Prostate gland (tissue), 2 donors: Measurements from ENCODE around the gene IGFBP2. TPM values are rescaled to one million over a fixed set of nuclear protein-coding genes. Genes with fewer than 3 reads are reported as not detected.

ENCODE experiments used
- DNase-seq: peaks from one replicate; pipeline ENCODE4 v3.0.0-alpha.2; 2019; ENCODE audit warnings: low spot score
- H3K27ac ChIP-seq, 2 donors: fragments of 200-600 bp; sonication (generic); 2 replicates each; pipeline ENCODE4 v1.5.1; 2017 to 2019
- H3K27me3 ChIP-seq: fragments of 200-600 bp; sonication (generic); replicated peaks from 2 replicates; pipeline ENCODE4 v1.5.1; 2019; ENCODE audit not compliant: insufficient read depth
- H3K36me3 ChIP-seq, 2 donors: fragments of 200-600 bp; sonication (generic); 1 replicate in 1 of 2; 2 replicates in 1 of 2; pipeline versions ENCODE4 v1.5.1 to v1.8.1; 2017 to 2019
- H3K4me1 ChIP-seq: fragments of 200-600 bp; sonication (generic); replicated peaks from 2 replicates; pipeline ENCODE4 v1.5.1; 2019
- H3K4me3 ChIP-seq, 2 donors: fragments of 200-600 bp; sonication (generic); 2 replicates each; pipeline ENCODE4 v1.5.1; 2017 to 2019
- H3K9me3 ChIP-seq: fragments of 200-600 bp; sonication (generic); 2 replicates; pipeline ENCODE4 v1.5.1; 2017
- CTCF ChIP-seq, 4 experiments: fragments of 200-600 bp in 2 of 4; fragments of 450-650 bp in 2 of 4; sonication (generic) in 2 of 4; IDR thresholded peaks; 1 replicate in 3 of 4; 2 replicates in 1 of 4; pipeline ENCODE4 v1.5.1; 2016 to 2019; ENCODE audit warnings: antibody characterized with exemption in 4 of 4, mild to moderate bottlenecking in 2 of 4, moderate library complexity in 2 of 4
- POLR2A ChIP-seq: fragments of 450-650 bp; IDR thresholded peaks from one replicate; pipeline ENCODE4 v1.6.1; 2016; ENCODE audit warnings: antibody characterized with exemption, mild to moderate bottlenecking
- POLR2AphosphoS5 ChIP-seq: sonication (generic); formaldehyde crosslinking; IDR thresholded peaks from one replicate; pipeline ENCODE4 v1.6.1; 2017; ENCODE audit warnings: antibody characterized with exemption
- WGBS: methylation state at CpG from one replicate; pipeline ENCODE4 v1.1.5; 2018; 5-methylcytosine and 5-hydroxymethylcytosine counted together
- intact Hi-C: fragments of 100-400 bp; cut with DNase I; formaldehyde crosslinking; loops from one replicate; pipeline ENCODE4 v1.14.2; 2022
- total RNA-seq, 2 donors: library from RNA; depleted of rRNA; stranded (reverse); fragments of >200 nt; gene quantifications; one replicate each; pipeline ENCODE4 v1.1.0, GENCODE V29; 2016

Gene IGFBP2
- total RNA-seq, 2 donors from 2014 or later = 152 to 250 TPM

DNA sequence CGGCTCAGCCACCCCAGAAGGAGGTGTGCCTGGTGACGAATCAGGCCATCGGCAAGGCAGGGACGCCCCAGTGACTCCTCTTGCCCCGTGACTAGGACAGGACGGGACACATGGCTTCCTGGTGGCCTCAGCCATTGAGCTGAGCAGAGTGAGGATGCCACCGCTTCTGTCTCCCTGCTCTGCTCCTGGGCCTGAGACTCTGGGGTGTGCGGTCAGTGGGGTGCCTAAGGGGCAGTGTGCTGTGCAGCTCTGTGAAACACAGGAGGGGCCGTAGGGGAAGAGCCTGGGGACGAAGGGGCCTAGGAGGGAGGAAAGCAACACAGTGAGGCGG, 37.8 kb downstream of the IGFBP2 start:
- DNase-seq = no peak
- 86% methylated on average over 11 of the region's 11 CpGs for WGBS
- no peak for TF ChIP-seq POLR2AphosphoS5
- TF ChIP-seq CTCF (IDR thresholded peaks at IDR 0.05) = no peak
- TF ChIP-seq POLR2A = no peak
- H3K27ac ChIP-seq = no peak overlapping the region
- H3K27me3 ChIP-seq = no peaks in the 10 kb centered on the region
- H3K36me3 ChIP-seq = no peaks in the 10 kb centered on the region
- no peaks in the 10 kb centered on the region for H3K9me3 ChIP-seq
- intact Hi-C loops = no loop called here
- no peaks in the 10 kb centered on the region for H3K4me1 ChIP-seq
- no peak overlapping the region for H3K4me3 ChIP-seq

DNA sequence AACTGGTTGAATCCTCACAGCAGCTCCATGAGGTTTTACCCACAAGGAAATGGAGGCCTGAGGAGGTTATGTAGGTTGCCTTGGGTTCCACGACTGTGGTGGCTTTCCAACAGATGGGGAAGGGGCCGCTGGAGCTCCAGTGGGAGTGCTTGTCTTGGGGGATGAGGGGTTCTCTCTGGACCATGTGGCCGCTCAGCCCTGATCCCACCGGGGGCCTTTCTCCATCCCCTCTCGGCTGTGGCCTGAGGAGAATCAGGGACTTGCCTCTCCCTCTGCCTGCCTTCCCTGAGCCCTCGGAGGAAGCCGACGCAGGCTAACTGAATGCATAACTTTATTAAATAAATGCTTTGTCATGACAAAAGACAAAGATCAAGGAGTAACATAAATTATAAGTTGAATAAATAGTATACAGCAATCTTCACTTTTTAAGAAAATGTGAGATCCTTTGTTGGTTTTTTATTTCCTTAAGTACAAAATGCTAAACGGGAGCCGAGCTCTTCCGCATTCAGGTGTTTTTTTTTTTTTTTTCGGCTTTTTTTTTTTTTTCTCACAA, 38.6 kb downstream of the IGFBP2 start:
- 82% methylated on average over 12 of the region's 12 CpGs for WGBS
- Histone ChIP-seq H3K27me3 (no peaks in the 10 kb centered on the region), H3K4me3 (no peak overlapping the region), H3K4me1 (no peaks in the 10 kb centered on the region), H3K9me3 (no peaks in the 10 kb centered on the region), H3K27ac (no peak overlapping the region), H3K36me3 (no peaks in the 10 kb centered on the region)
- DNase-seq = no peak
- intact Hi-C loops = no loop called here
- no peak for TF ChIP-seq CTCF (IDR thresholded peaks at IDR 0.05)
- no peak for TF ChIP-seq POLR2A
- no peak for TF ChIP-seq POLR2AphosphoS5

DNA sequence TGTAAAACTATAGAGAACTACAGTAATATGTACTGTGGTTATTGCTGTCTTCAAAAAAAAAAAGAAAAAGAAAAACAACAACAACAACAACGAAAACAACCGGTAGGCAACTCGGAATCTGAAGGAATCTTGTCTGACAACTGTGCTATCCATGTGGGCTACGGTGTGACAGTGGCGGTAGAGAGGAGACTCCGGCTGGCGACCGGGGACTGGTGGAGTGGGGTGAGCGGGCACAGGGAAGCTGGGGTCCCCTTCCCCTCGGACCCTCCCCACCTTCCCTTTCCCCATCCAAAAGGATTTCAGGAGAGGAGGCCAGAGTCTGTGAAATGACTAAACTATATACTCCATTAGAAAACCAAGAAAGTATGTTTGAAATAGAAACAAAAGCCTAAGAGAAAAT, 39.2 kb downstream of the IGFBP2 start:
- no peaks in the 10 kb centered on the region for H3K9me3 ChIP-seq
- H3K36me3 ChIP-seq = no peaks in the 10 kb centered on the region
- no peak for DNase-seq
- H3K4me3 ChIP-seq = no peak overlapping the region
- no peaks in the 10 kb centered on the region for H3K27me3 ChIP-seq
- intact Hi-C loops = no loop called here
- WGBS = 84% methylated on average over 10 of the region's 10 CpGs
- H3K27ac ChIP-seq = no peak overlapping the region
- no peaks in the 10 kb centered on the region for H3K4me1 ChIP-seq
- TF ChIP-seq POLR2A = no peak
- TF ChIP-seq CTCF (IDR thresholded peaks at IDR 0.05) = no peak
- no peak for TF ChIP-seq POLR2AphosphoS5

GRCh38 chr2:216673021-216673420, 39.8 kb downstream of the IGFBP2 start:
- no peak overlapping the region for H3K27ac ChIP-seq
- TF ChIP-seq POLR2AphosphoS5 (no peak), CTCF (IDR thresholded peaks at IDR 0.05) (no peak), POLR2A (no peak)

DNA sequence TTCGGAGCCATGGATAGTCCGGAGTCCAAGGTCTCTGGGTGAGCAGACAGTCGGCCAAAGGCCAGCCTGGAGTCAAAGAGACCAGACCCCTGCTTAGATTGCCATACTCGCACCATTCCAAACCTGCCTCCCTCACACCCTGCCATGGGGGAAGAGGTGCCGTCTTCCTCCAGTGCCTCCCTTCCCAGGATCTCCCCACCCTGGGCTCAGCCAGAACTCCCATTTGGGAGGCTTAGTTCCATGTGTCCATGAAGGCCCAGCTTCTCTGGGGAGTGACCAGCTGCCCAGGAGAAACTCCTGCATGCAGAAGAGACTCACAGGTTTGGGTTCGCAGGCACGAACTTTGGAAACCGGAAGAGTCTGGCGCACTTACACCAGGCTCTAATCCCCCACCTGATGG, 40.4 kb downstream of the IGFBP2 start:
- H3K27ac ChIP-seq = no peak overlapping the region
- no peaks in the 10 kb centered on the region for H3K36me3 ChIP-seq
- 92% methylated on average over 9 of the region's 9 CpGs for WGBS
- no peaks in the 10 kb centered on the region for H3K4me1 ChIP-seq
- intact Hi-C loops = no loop called here
- H3K9me3 ChIP-seq = no peaks in the 10 kb centered on the region
- DNase-seq = no peak
- TF ChIP-seq POLR2A (no peak), POLR2AphosphoS5 (no peak), CTCF (IDR thresholded peaks at IDR 0.05) (no peak)
- H3K27me3 ChIP-seq = no peaks in the 10 kb centered on the region
- H3K4me3 ChIP-seq = no peak overlapping the region

More at GRCh38 chr2:216673021-216673420, 39.8 kb downstream of the IGFBP2 start:
- no peaks in the 10 kb centered on the region for H3K27me3 ChIP-seq
- intact Hi-C loops = no loop called here
- DNase-seq = no peak
- H3K4me3 ChIP-seq = no peak overlapping the region
- H3K36me3 ChIP-seq = no peaks in the 10 kb centered on the region
- WGBS = 87% methylated on average over 10 of the region's 10 CpGs
- H3K4me1 ChIP-seq = no peaks in the 10 kb centered on the region
- no peaks in the 10 kb centered on the region for H3K9me3 ChIP-seq
